ENCODE measurements around the gene MIPEP. TPM values are rescaled to one million over a fixed set of nuclear protein-coding genes. Genes with fewer than 3 reads are reported as not detected.

Gene MIPEP
- total and polyA plus RNA-seq, 9 of the 15 experiments (the other 6 are each of a cell fraction or from before 2014, with no cell fraction given), result 1.7 to 19.3 (median 13.1) TPM

DNA sequence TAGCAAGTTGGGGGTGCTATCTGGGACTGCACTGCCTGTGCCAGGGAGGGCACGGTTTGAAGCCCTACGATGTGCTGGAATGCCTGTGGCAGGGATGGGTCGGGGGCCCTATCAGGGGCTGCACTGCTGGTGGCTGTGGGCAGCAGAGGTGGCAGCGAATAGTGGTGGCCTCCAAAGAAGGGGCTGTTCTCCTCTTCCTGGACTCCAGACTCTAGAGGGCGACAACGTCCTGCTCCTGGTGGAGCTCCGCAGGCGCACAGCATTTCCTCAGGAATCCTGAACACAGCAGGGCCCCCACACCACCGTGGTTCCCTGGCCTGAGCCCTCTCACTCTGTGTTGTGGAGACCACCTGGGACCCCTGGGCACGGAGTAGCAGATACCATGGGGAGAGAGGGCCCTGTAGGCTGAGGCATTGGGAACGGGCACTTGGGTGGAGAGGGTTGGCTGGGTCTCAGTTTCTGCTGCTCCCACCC is 173.4 kb downstream of the MIPEP start (continued):
- TF ChIP-seq, protein P1, sequence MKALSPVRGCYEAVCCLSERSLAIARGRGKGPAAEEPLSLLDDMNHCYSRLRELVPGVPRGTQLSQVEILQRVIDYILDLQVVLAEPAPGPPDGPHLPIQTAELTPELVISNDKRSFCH (CRISPR knock-in tag; IDR thresholded peaks at IDR 0.05), result no peak
- TF ChIP-seq, protein P1 (tag; IDR thresholded peaks at IDR 0.05), result no peak
- no peak for TF ChIP-seq SMARCB1 (IDR thresholded peaks at IDR 0.05; ENCODE audit: insufficient read length, low read depth)
- peak; percentile 11 to 34; a peak in 1 of 4 replicates for TF ChIP-seq NRF1 (conservative IDR thresholded peaks at IDR 0.05 in 1 of 2, IDR thresholded peaks at IDR 0.05 in 1 of 2)
- no peak for TF ChIP-seq FOS (IDR thresholded peaks at IDR 0.05; ENCODE audit: extremely low read depth, insufficient read length)
- TF ChIP-seq SRSF3 (IDR thresholded peaks at IDR 0.05; ENCODE audit: insufficient read depth, low read length), result no peak
- TF ChIP-seq, protein P2, sequence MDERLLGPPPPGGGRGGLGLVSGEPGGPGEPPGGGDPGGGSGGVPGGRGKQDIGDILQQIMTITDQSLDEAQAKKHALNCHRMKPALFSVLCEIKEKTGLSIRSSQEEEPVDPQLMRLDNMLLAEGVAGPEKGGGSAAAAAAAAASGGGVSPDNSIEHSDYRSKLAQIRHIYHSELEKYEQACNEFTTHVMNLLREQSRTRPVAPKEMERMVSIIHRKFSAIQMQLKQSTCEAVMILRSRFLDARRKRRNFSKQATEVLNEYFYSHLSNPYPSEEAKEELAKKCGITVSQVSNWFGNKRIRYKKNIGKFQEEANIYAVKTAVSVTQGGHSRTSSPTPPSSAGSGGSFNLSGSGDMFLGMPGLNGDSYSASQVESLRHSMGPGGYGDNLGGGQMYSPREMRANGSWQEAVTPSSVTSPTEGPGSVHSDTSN (CRISPR knock-in tag; IDR thresholded peaks at IDR 0.05; ENCODE audit: low read depth), result no peak
- TF ChIP-seq, protein P2 (tag; conservative IDR thresholded peaks at IDR 0.05; ENCODE audit: low read depth), result no peak
- TF ChIP-seq, protein P3, sequence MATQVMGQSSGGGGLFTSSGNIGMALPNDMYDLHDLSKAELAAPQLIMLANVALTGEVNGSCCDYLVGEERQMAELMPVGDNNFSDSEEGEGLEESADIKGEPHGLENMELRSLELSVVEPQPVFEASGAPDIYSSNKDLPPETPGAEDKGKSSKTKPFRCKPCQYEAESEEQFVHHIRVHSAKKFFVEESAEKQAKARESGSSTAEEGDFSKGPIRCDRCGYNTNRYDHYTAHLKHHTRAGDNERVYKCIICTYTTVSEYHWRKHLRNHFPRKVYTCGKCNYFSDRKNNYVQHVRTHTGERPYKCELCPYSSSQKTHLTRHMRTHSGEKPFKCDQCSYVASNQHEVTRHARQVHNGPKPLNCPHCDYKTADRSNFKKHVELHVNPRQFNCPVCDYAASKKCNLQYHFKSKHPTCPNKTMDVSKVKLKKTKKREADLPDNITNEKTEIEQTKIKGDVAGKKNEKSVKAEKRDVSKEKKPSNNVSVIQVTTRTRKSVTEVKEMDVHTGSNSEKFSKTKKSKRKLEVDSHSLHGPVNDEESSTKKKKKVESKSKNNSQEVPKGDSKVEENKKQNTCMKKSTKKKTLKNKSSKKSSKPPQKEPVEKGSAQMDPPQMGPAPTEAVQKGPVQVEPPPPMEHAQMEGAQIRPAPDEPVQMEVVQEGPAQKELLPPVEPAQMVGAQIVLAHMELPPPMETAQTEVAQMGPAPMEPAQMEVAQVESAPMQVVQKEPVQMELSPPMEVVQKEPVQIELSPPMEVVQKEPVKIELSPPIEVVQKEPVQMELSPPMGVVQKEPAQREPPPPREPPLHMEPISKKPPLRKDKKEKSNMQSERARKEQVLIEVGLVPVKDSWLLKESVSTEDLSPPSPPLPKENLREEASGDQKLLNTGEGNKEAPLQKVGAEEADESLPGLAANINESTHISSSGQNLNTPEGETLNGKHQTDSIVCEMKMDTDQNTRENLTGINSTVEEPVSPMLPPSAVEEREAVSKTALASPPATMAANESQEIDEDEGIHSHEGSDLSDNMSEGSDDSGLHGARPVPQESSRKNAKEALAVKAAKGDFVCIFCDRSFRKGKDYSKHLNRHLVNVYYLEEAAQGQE (IDR thresholded peaks at IDR 0.05; ENCODE audit: borderline replicate concordance), result peak; percentile 66; the same call in 1 of the 2 replicates
- TF ChIP-seq, protein P3 (CRISPR knock-in tag; IDR thresholded peaks at IDR 0.05; ENCODE audit: low read depth), result no peak
- TF ChIP-seq, protein P4, sequence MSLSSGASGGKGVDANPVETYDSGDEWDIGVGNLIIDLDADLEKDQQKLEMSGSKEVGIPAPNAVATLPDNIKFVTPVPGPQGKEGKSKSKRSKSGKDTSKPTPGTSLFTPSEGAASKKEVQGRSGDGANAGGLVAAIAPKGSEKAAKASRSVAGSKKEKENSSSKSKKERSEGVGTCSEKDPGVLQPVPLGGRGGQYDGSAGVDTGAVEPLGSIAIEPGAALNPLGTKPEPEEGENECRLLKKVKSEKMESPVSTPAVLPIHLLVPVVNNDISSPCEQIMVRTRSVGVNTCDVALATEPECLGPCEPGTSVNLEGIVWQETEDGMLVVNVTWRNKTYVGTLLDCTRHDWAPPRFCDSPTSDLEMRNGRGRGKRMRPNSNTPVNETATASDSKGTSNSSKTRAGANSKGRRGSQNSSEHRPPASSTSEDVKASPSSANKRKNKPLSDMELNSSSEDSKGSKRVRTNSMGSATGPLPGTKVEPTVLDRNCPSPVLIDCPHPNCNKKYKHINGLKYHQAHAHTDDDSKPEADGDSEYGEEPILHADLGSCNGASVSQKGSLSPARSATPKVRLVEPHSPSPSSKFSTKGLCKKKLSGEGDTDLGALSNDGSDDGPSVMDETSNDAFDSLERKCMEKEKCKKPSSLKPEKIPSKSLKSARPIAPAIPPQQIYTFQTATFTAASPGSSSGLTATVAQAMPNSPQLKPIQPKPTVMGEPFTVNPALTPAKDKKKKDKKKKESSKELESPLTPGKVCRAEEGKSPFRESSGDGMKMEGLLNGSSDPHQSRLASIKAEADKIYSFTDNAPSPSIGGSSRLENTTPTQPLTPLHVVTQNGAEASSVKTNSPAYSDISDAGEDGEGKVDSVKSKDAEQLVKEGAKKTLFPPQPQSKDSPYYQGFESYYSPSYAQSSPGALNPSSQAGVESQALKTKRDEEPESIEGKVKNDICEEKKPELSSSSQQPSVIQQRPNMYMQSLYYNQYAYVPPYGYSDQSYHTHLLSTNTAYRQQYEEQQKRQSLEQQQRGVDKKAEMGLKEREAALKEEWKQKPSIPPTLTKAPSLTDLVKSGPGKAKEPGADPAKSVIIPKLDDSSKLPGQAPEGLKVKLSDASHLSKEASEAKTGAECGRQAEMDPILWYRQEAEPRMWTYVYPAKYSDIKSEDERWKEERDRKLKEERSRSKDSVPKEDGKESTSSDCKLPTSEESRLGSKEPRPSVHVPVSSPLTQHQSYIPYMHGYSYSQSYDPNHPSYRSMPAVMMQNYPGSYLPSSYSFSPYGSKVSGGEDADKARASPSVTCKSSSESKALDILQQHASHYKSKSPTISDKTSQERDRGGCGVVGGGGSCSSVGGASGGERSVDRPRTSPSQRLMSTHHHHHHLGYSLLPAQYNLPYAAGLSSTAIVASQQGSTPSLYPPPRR (CRISPR knock-in tag; IDR thresholded peaks at IDR 0.05; ENCODE audit: borderline replicate concordance), result no peak

Measured in K562 (cell line).